Gastrocnemius medialis (tissue), 4 donors: ENCODE measurements around the gene PPARG. TPM values are rescaled to one million over a fixed set of nuclear protein-coding genes. Genes with fewer than 3 reads are reported as not detected.

Source experiments
- ATAC-seq, 2 donors: fragments of 150-250 bp; one replicate each; pipeline ENCODE4 v1.9.1; 2016
- DNase-seq, 2 donors: peaks; one replicate each; pipeline ENCODE4 v3.0.0-alpha.2; 2019
- H3K27ac ChIP-seq, 4 donors: fragments of 200-600 bp; sonication (generic); 1 replicate in 1 of 4; 2 replicates in 3 of 4; pipeline ENCODE4 v1.5.1; 2016 to 2018; ENCODE audit warnings: mild to moderate bottlenecking in 2 of 4, moderate library complexity in 1 of 4
- H3K27me3 ChIP-seq, 3 donors: fragments of 200-600 bp; sonication (generic) in 2 of 3; 1 replicate in 1 of 3; 2 replicates in 2 of 3; pipeline versions ENCODE4 v1.5.1 to v1.6.0; 2016 to 2019; ENCODE audit warnings: mild to moderate bottlenecking in 1 of 3, moderate library complexity in 1 of 3
- H3K36me3 ChIP-seq, 2 donors: fragments of 200-600 bp; sonication (generic) in 1 of 2; one replicate each; pipeline ENCODE4 v1.5.1; 2017 to 2018
- H3K4me1 ChIP-seq, 2 donors: fragments of 200-600 bp; sonication (generic) in 1 of 2; one replicate each; pipeline ENCODE4 v1.5.1; 2016 to 2017; ENCODE audit warnings: mild to moderate bottlenecking in 2 of 2
- H3K4me3 ChIP-seq, 4 donors: fragments of 200-600 bp; sonication (generic) in 3 of 4; 1 replicate in 1 of 4; 2 replicates in 3 of 4; pipeline ENCODE4 v1.5.1; 2016 to 2019; ENCODE audit warnings: mild to moderate bottlenecking in 2 of 4
- H3K9me3 ChIP-seq, 3 donors: fragments of 200-600 bp; sonication (generic) in 2 of 3; 1 replicate in 1 of 3; 2 replicates in 2 of 3; pipeline ENCODE4 v1.5.1; 2016 to 2019
- CTCF ChIP-seq, 5 experiments: fragments of 450-650 bp in 3 of 5; fragments of 200-600 bp in 2 of 5; sonication (generic) in 2 of 5; IDR thresholded peaks in 4 of 5; conservative IDR thresholded peaks in 1 of 5; 1 replicate in 4 of 5; 2 replicates in 1 of 5; pipeline ENCODE4 v1.5.1; 2016 to 2019; ENCODE audit warnings: antibody characterized with exemption in 5 of 5, mild to moderate bottlenecking in 3 of 5, moderate library complexity in 3 of 5
- POLR2A ChIP-seq, 2 donors: fragments of 450-650 bp; IDR thresholded peaks; one replicate each; pipeline ENCODE4 v1.6.1; 2017; ENCODE audit warnings: antibody characterized with exemption in 2 of 2, mild to moderate bottlenecking in 2 of 2, moderate library complexity in 2 of 2
- in situ Hi-C, 4 donors: fragments of 200-750 bp; cut with MboI; loops; one replicate each; pipeline versions ENCODE4 v1.15.0 to v1.8.0; 2017; ENCODE audit warnings: low sequenced_read_pairs in 4 of 4
- intact Hi-C: fragments of 100-400 bp; cut with DNase I; formaldehyde crosslinking; loops from one replicate; pipeline ENCODE4 v1.15.1; 2023; ENCODE audit warnings: low total_unique reads
- total RNA-seq, 4 donors: library from RNA; depleted of rRNA; stranded (reverse); fragments of >200 nt; gene quantifications; one replicate each; pipeline versions ENCODE4 v1.1.0 to v1.2.3, GENCODE V29; 2016

The PPARG gene
- total RNA-seq, 4 donors from 2014 or later = 4.9 to 10.6 (median 8.5) TPM

GRCh38 chr3:12430086-12430485, 141.2 kb downstream of the PPARG start:
- Histone ChIP-seq H3K27ac (no peak overlapping the region), H3K4me1 (no peaks in the 10 kb centered on the region), H3K27me3 (peaks cover 0 to 5% (median 0%) of the 10 kb centered on the region in 3 donors), H3K36me3 (no peaks in the 10 kb centered on the region), H3K9me3 (no peaks in the 10 kb centered on the region), H3K4me3 (no peak overlapping the region)
- no peak for TF ChIP-seq POLR2A (IDR thresholded peaks at IDR 0.05)
- no peak for TF ChIP-seq CTCF (IDR thresholded peaks at IDR 0.05 in 4 of 5, conservative IDR thresholded peaks at IDR 0.05 in 1 of 5)
- in situ Hi-C loops = no loop called here
- intact Hi-C loops = no loop called here
- no peak for ATAC-seq
- no peak for DNase-seq

GRCh38 chr3:12433823-12434222, 145.0 kb downstream of the PPARG start:
- peaks cover 5 to 6% (median 5%) of the 10 kb centered on the region in 3 donors for H3K27me3 ChIP-seq
- no peak for TF ChIP-seq POLR2A (IDR thresholded peaks at IDR 0.05)
- no peak for TF ChIP-seq CTCF (IDR thresholded peaks at IDR 0.05 in 4 of 5, conservative IDR thresholded peaks at IDR 0.05 in 1 of 5)
- intact Hi-C loops = no loop called here
- ATAC-seq (no peak), DNase-seq (no peak)
- no peaks in the 10 kb centered on the region for H3K4me1 ChIP-seq
- no peak overlapping the region for H3K4me3 ChIP-seq
- no peaks in the 10 kb centered on the region for H3K9me3 ChIP-seq
- in situ Hi-C loops = no loop called here
- H3K27ac ChIP-seq = no peak overlapping the region
- no peaks in the 10 kb centered on the region for H3K36me3 ChIP-seq

- Histone ChIP-seq H3K4me1 (no peaks in the 10 kb centered on the region), H3K27me3 (peaks cover 5 to 8% (median 6%) of the 10 kb centered on the region in 3 donors), H3K4me3 (peak overlapping the region in 1 of 4 donors; percentile 4), H3K27ac (peak overlapping the region in 3 of 4 donors; percentile 29 to 51 (median 37)), H3K9me3 (no peaks in the 10 kb centered on the region), H3K36me3 (no peaks in the 10 kb centered on the region)
- in situ Hi-C loops (no loop called here), intact Hi-C loops (no loop called here)
- TF ChIP-seq CTCF (IDR thresholded peaks at IDR 0.05 in 4 of 5, conservative IDR thresholded peaks at IDR 0.05 in 1 of 5) = no peak
- no peak for TF ChIP-seq POLR2A (IDR thresholded peaks at IDR 0.05)
- ATAC-seq (peak in 1 of 2 donors; percentile 59), DNase-seq (no peak)
Observed at GRCh38 chr3:12436514-12437220, 147.8 kb downstream of the PPARG start.

- H3K4me1 ChIP-seq = peaks cover 0 to under 1% of the 10 kb centered on the region in 2 donors
- H3K4me3 ChIP-seq = no peak overlapping the region
- ATAC-seq = no peak
- peaks cover 5 to 8% (median 6%) of the 10 kb centered on the region in 3 donors for H3K27me3 ChIP-seq
- TF ChIP-seq POLR2A (IDR thresholded peaks at IDR 0.05) (no peak), CTCF (IDR thresholded peaks at IDR 0.05 in 4 of 5, conservative IDR thresholded peaks at IDR 0.05 in 1 of 5) (no peak)
- no peaks in the 10 kb centered on the region for H3K9me3 ChIP-seq
- in situ Hi-C loops = no loop called here
- intact Hi-C loops = no loop called here
- no peaks in the 10 kb centered on the region for H3K36me3 ChIP-seq
- H3K27ac ChIP-seq = peak overlapping the region in 1 of 4 donors; percentile 29
- no peak for DNase-seq
Observed at GRCh38 chr3:12437221-12437605, 148.3 kb downstream of the PPARG start.
